ENCODE results near the gene CYB5R3.

DNA sequence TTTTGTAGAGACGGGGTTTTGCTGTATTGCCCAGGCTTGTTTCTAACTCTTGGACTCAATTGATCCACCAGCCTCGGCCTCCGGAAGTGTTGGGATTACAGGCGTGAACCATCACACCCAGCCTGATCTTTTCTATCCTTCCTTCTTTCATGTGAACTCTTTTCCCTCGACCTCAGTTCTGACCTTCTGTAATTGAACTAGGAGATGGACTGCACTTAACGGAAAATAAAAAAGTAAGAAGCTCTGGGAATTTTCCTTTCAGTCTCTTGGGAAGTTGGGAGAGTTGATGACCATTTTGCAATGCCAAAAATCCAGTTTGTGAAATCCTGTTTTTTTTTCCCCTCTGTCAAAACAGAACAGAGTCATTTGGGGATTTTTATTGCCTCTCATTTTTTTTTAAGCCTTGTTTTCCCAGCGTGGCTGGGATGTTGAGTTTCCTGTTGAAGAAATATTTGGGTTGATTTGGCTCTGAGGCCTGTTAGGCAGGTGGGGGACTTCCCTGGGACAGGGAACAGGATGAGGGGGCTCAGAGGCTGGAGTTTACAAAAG lies 26.9 kb upstream of the CYB5R3 start:
- TF ChIP-seq FOS (IDR thresholded peaks at IDR 0.05; ENCODE audit: borderline replicate concordance, insufficient read depth, low read length) (no peak), POLR2AphosphoS5 (IDR thresholded peaks at IDR 0.05; ENCODE audit: insufficient read depth, low read depth, low read length) (no peak), EZH2 (IDR thresholded peaks at IDR 0.05; ENCODE audit: borderline replicate concordance, low read depth, low read length, severe bottlenecking) (no peak)
- TF ChIP-seq, protein P1, sequence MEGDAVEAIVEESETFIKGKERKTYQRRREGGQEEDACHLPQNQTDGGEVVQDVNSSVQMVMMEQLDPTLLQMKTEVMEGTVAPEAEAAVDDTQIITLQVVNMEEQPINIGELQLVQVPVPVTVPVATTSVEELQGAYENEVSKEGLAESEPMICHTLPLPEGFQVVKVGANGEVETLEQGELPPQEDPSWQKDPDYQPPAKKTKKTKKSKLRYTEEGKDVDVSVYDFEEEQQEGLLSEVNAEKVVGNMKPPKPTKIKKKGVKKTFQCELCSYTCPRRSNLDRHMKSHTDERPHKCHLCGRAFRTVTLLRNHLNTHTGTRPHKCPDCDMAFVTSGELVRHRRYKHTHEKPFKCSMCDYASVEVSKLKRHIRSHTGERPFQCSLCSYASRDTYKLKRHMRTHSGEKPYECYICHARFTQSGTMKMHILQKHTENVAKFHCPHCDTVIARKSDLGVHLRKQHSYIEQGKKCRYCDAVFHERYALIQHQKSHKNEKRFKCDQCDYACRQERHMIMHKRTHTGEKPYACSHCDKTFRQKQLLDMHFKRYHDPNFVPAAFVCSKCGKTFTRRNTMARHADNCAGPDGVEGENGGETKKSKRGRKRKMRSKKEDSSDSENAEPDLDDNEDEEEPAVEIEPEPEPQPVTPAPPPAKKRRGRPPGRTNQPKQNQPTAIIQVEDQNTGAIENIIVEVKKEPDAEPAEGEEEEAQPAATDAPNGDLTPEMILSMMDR (IDR thresholded peaks at IDR 0.05; ENCODE audit: extremely low read depth in 1 of 2, insufficient read depth in 1 of 2, low read depth in 1 of 2, low read length in 2 of 2), result no peak

All from endothelial cell of umbilical vein (primary cell).